ENCODE measurements around the gene SERPINA9. TPM values are rescaled to one million over a fixed set of nuclear protein-coding genes. Genes with fewer than 3 reads are reported as not detected.

Gene SERPINA9
- total RNA-seq, 2 experiments from 2014 or later = not detected

DNA sequence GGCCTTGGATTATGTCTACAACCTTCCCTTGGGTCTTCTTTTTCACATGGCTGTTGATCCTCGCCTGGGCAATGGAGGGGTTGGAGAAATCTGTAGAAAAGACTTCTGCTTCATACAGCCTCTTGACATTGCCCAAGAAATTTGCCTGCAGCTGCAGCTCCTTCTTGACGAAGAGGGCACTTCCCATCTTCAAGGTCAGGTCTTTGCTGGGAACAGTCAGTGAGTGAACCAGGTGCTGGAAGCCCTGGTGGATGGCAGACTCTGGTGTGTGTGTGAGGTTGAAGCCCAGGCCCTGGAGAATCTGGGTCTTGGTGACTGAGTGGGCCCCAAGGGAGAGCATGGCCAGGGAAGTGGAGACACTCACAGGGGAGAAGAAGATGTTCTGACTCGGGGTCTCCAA lies 6.7 kb downstream of the SERPINA9 start:
- DNase-seq = no peak
- no peaks in the 10 kb centered on the region for H3K4me1 Mint-ChIP-seq (ENCODE audit: low read depth)
- ATAC-seq = no peak
- H3K27ac Mint-ChIP-seq = no peak overlapping the region
- POLR2A ChIA-PET = no interaction called here
- no peaks in the 10 kb centered on the region for H3K27me3 Mint-ChIP-seq (ENCODE audit: low read depth)
- CTCF ChIA-PET = interaction anchor here (1.0 kb wide), 1 partner anchor 19 kb away, joined by 3 read pairs; no protein-coding TSS in a partner anchor
- no peaks in the 10 kb centered on the region for H3K9me3 Mint-ChIP-seq (ENCODE audit: insufficient read depth)
- H3K36me3 Mint-ChIP-seq (ENCODE audit: low read depth) = no peaks in the 10 kb centered on the region
- H3K4me3 Mint-ChIP-seq = no peak overlapping the region

GRCh38 chr14:94467728-94468520 lies 8.1 kb downstream of the SERPINA9 start:
- Mint-ChIP-seq H3K36me3 (ENCODE audit: low read depth) (no peaks in the 10 kb centered on the region), H3K27me3 (ENCODE audit: low read depth) (no peaks in the 10 kb centered on the region), H3K27ac (no peak overlapping the region), H3K4me1 (ENCODE audit: low read depth) (no peaks in the 10 kb centered on the region), H3K9me3 (ENCODE audit: insufficient read depth) (no peaks in the 10 kb centered on the region), H3K4me3 (no peak overlapping the region)
- ChIA-PET POLR2A (no interaction called here), CTCF (no interaction called here)
- ATAC-seq = no peak
- no peak for DNase-seq

DNA sequence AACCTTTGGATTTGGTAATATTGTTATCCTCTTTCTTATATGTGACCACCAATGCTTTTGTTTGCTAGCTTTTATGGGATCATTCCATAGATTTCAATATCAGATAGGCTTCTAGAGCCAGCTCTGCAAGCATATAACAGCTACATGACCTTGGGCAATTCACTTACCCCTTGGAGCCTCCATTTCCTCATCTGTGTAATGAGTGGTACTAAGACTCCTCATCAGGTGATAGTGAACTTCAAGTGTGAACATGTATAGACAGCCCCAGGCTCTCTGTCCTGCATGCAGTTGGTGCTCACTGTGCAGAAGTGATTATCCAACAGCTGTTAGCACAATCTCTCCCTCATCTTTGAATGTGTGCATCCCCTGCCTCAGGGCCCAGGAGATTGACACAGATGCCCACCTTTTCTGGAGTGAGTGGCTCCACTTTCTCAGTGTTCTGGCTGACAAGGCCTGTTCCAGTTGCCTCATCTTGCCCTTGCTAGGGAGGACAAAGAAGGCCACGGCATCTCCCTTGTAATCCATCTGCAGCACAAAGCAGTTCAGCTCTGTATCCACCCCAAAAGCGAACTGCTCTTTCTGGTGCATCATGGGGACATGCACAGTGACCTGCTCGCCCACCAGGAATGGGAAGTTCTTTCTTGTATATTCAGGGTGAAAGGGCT lies 9.2 kb downstream of the SERPINA9 start:
- CTCF ChIA-PET = no interaction called here
- H3K4me3 Mint-ChIP-seq = no peak overlapping the region
- H3K9me3 Mint-ChIP-seq (ENCODE audit: insufficient read depth) = no peaks in the 10 kb centered on the region
- no peaks in the 10 kb centered on the region for H3K27me3 Mint-ChIP-seq (ENCODE audit: low read depth)
- H3K27ac Mint-ChIP-seq = no peak overlapping the region
- no peak for DNase-seq
- H3K4me1 Mint-ChIP-seq (ENCODE audit: low read depth) = no peaks in the 10 kb centered on the region
- no peaks in the 10 kb centered on the region for H3K36me3 Mint-ChIP-seq (ENCODE audit: low read depth)
- ATAC-seq = no peak
- POLR2A ChIA-PET = no interaction called here

DNA sequence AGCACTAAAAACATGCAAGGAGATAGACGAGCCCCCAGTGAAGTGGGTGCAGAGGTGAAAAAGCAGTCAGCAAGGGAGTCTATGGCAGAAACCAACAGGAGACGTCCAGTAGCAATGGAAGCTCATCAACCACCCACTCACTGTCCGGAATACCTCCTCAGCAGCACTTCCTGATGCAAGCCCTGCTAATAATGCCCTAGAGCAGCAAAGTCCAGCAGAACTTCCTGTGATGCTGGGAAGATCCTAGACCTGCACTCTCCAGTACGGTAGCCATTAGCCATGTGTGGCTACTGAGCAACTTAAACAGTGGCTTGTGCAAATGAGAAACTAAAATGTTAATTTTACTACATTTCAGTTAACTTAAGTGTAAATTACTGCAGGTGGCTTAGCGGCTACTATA lies 11.0 kb downstream of the SERPINA9 start:
- no peaks in the 10 kb centered on the region for H3K27me3 Mint-ChIP-seq (ENCODE audit: low read depth)
- H3K9me3 Mint-ChIP-seq (ENCODE audit: insufficient read depth) = no peaks in the 10 kb centered on the region
- POLR2A ChIA-PET = no interaction called here
- H3K36me3 Mint-ChIP-seq (ENCODE audit: low read depth) = no peaks in the 10 kb centered on the region
- ATAC-seq (no peak), DNase-seq (no peak)
- H3K4me3 Mint-ChIP-seq = no peak overlapping the region
- H3K4me1 Mint-ChIP-seq (ENCODE audit: low read depth) = peaks cover 5% of the 10 kb centered on the region
- CTCF ChIA-PET = no interaction called here
- no peak overlapping the region for H3K27ac Mint-ChIP-seq

GRCh38 chr14:94464290-94464689 lies 11.7 kb downstream of the SERPINA9 start:
- Mint-ChIP-seq H3K4me1 (ENCODE audit: low read depth) (peaks cover 5% of the 10 kb centered on the region), H3K27ac (no peak overlapping the region), H3K9me3 (ENCODE audit: insufficient read depth) (no peaks in the 10 kb centered on the region), H3K4me3 (no peak overlapping the region), H3K36me3 (ENCODE audit: low read depth) (no peaks in the 10 kb centered on the region), H3K27me3 (ENCODE audit: low read depth) (no peaks in the 10 kb centered on the region)
- CTCF ChIA-PET = interaction anchor here (1.0 kb wide), 1 partner anchor 22 kb away, joined by 3 read pairs; no protein-coding TSS in a partner anchor
- DNase-seq (no peak), ATAC-seq (no peak)
- POLR2A ChIA-PET = no interaction called here

DNA sequence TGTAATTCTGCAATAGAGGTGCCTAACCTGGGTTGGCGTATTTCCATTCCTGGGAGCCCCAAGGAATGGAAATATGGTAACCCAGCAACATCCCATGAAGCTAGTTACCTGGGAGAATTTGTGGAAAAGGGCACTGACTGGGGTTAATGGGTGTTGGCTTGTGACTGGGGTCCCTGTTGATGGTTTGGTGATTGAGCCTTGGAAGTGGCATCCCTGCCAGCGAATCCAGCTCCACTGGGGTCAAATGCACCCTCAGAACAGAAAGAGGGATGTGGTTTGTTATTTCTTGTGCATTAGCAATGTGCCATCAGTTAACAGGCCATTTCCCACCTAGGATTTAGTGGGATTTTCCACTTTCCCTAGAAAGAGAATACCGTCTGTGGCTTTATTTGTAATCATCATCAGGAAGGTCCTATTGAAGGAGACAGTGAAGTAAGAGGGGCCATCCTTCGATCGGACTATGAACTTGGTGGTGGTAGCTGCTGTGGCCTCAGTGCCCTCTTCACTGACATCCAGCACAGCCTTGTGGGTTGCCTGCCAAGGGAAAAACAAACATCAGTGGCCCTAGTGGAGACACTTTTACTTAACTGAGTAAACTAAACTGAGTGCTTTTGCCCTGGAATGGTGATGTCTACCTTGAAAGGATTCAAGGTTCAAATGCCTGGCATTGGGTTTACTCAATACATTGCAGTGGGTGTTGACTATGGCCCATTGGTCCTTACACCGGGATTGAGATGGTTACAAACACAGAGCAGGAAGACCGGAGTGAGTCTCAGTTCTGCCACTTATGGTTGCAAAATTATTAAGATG lies 13.0 kb downstream of the SERPINA9 start:
- no peak overlapping the region for H3K4me3 Mint-ChIP-seq
- no peak for DNase-seq
- ChIA-PET CTCF (no interaction called here), POLR2A (no interaction called here)
- H3K9me3 Mint-ChIP-seq (ENCODE audit: insufficient read depth) = no peaks in the 10 kb centered on the region
- no peak overlapping the region for H3K27ac Mint-ChIP-seq
- peaks cover 5% of the 10 kb centered on the region for H3K4me1 Mint-ChIP-seq (ENCODE audit: low read depth)
- ATAC-seq = no peak
- H3K36me3 Mint-ChIP-seq (ENCODE audit: low read depth) = no peaks in the 10 kb centered on the region
- H3K27me3 Mint-ChIP-seq (ENCODE audit: low read depth) = peaks cover 1% of the 10 kb centered on the region

GRCh38 chr14:94462219-94462551 lies 13.8 kb downstream of the SERPINA9 start:
- Mint-ChIP-seq H3K27ac (no peak overlapping the region), H3K4me1 (ENCODE audit: low read depth) (peaks cover 5% of the 10 kb centered on the region), H3K9me3 (ENCODE audit: insufficient read depth) (no peaks in the 10 kb centered on the region), H3K27me3 (ENCODE audit: low read depth) (peaks cover 8% of the 10 kb centered on the region), H3K36me3 (ENCODE audit: low read depth) (no peaks in the 10 kb centered on the region), H3K4me3 (no peak overlapping the region)
- ATAC-seq (no peak), DNase-seq (no peak)
- ChIA-PET POLR2A (no interaction called here), CTCF (no interaction called here)

- H3K27me3 Mint-ChIP-seq (ENCODE audit: low read depth) = peaks cover 12% of the 10 kb centered on the region
- ATAC-seq (no peak), DNase-seq (no peak)
- CTCF ChIA-PET = no interaction called here
- H3K27ac Mint-ChIP-seq = no peak overlapping the region
- H3K36me3 Mint-ChIP-seq (ENCODE audit: low read depth) = no peaks in the 10 kb centered on the region
- POLR2A ChIA-PET = no interaction called here
- peaks cover 5% of the 10 kb centered on the region for H3K4me1 Mint-ChIP-seq (ENCODE audit: low read depth)
- no peaks in the 10 kb centered on the region for H3K9me3 Mint-ChIP-seq (ENCODE audit: insufficient read depth)
- no peak overlapping the region for H3K4me3 Mint-ChIP-seq
Measured at GRCh38 chr14:94461526-94462218, 14.3 kb downstream of the SERPINA9 start.

- DNase-seq (no peak), ATAC-seq (no peak)
- H3K4me1 Mint-ChIP-seq (ENCODE audit: low read depth) = peaks cover 5% of the 10 kb centered on the region
- H3K4me3 Mint-ChIP-seq = no peak overlapping the region
- no peak overlapping the region for H3K27ac Mint-ChIP-seq
- ChIA-PET POLR2A (no interaction called here), CTCF (no interaction called here)
- no peaks in the 10 kb centered on the region for H3K9me3 Mint-ChIP-seq (ENCODE audit: insufficient read depth)
- peaks cover 13% of the 10 kb centered on the region for H3K27me3 Mint-ChIP-seq (ENCODE audit: low read depth)
- no peaks in the 10 kb centered on the region for H3K36me3 Mint-ChIP-seq (ENCODE audit: low read depth)
Measured at GRCh38 chr14:94460631-94461416, 15.2 kb downstream of the SERPINA9 start.

DNA sequence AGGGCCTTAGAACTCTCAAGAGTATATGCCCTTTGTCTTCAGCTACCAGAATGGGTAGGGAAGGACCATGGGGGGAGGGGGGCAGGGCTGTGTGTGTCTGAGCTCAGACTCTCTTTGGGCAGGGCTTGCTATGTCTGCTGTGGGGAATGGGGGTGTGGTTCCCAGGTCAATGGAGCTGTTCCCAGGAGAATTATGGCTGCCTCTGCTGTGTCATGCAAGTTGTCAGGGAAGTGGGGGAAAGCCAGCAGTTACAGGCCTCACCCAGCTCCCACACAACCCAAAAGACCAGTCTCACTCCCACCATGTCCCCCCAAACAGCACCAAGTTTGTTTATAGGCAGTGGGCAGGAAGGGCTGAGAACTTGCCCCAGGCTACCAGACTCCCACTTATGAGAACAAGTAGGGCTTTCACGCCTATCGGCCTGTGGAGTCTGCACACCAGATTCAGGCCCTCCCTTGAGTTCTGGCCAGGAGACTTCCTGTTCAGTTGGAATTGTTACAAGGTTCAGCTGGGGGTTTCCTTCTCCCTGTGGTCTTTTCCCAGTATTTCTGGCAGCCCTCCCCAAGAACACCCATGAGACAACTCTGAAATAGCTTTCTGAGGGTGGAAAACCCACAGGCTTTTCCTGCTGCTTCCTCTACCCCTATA lies 17.3 kb downstream of the SERPINA9 start:
- peaks cover 5% of the 10 kb centered on the region for H3K4me1 Mint-ChIP-seq (ENCODE audit: low read depth)
- DNase-seq (no peak), ATAC-seq (no peak)
- ChIA-PET CTCF (interaction anchor here (1.2 kb wide), 1 partner anchor 27 kb away, joined by 3 read pairs; no protein-coding TSS in a partner anchor), POLR2A (no interaction called here)
- H3K9me3 Mint-ChIP-seq (ENCODE audit: insufficient read depth) = no peaks in the 10 kb centered on the region
- no peaks in the 10 kb centered on the region for H3K36me3 Mint-ChIP-seq (ENCODE audit: low read depth)
- no peak overlapping the region for H3K27ac Mint-ChIP-seq
- no peak overlapping the region for H3K4me3 Mint-ChIP-seq
- peaks cover 17% of the 10 kb centered on the region for H3K27me3 Mint-ChIP-seq (ENCODE audit: low read depth)

DNA sequence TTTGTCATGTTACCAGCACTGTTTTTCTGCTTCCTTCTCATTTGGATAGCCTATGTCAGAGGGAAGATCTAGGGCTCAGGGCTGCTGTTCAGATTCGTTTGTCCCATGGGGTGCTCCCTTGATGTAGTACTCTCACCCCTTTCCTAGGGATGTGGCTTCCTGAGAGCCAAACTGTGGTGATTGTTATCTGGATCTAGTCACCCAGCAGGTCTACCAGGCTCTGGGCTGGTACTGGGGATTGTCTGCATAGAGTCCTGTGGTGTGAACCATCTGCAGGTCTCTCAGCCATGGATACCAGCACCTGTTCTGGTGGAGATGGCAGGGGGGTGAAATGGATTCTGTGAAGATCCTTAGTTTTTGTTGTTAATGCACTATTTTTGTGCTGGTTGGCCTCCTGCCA lies 17.9 kb downstream of the SERPINA9 start:
- ChIA-PET CTCF (interaction anchor here (0.6 to 1.2 kb wide), 2 partner anchors 28 to 135 kb away, joined by 3 read pairs; no protein-coding TSS in a partner anchor), POLR2A (no interaction called here)
- no peak for ATAC-seq

More for the DNA sequence above, 17.9 kb downstream of the SERPINA9 start:
- Mint-ChIP-seq H3K27me3 (ENCODE audit: low read depth) (peaks cover 17% of the 10 kb centered on the region), H3K36me3 (ENCODE audit: low read depth) (no peaks in the 10 kb centered on the region), H3K9me3 (ENCODE audit: insufficient read depth) (no peaks in the 10 kb centered on the region), H3K4me3 (no peak overlapping the region), H3K27ac (no peak overlapping the region), H3K4me1 (ENCODE audit: low read depth) (peaks cover 5% of the 10 kb centered on the region)
- no peak for DNase-seq

All from activated CD8-positive, alpha-beta T cell treated with anti-CD3 and anti-CD28 coated beads, Interleukin-2, amount 10 ng/mL, durations not matched to agents 7 days and 5 days (primary cell).